Naive thymus-derived CD8-positive, alpha-beta T cell (primary cell): ENCODE measurements around the gene ASTN2. TPM values are rescaled to one million over a fixed set of nuclear protein-coding genes. Genes with fewer than 3 reads are reported as not detected.

Experiments used
- ATAC-seq, 2 donors: fragments of 150-1000 bp; cut with Tn5 transposase in 1 of 2; sonication (Bioruptor Pico), chemical (Tn5 transposase) in 1 of 2; 1 replicate in 1 of 2; 2 replicates in 1 of 2; pipeline ENCODE4 v1.10.0; 2021; ENCODE audit warnings: mild to moderate bottlenecking in 2 of 2, moderate library complexity in 2 of 2
- POLR2A ChIA-PET: fragments of 350-600 bp; sonication (Branson Sonifier 250); formaldehyde crosslinking; loops from one replicate; lab custom pipeline; 2021; ENCODE audit warnings: antibody characterized with exemption; lab: Charles Lee
- DNase-seq, 10 donors: peaks; one replicate each; pipeline versions ENCODE4 v3.0.0 to v3.0.0-alpha.2; 2020 to 2022
- H3K27ac Mint-ChIP-seq, 10 donors: one replicate each; pipeline ENCODE4 v1.8.0; 2020 to 2022; ENCODE audit warnings: mild to moderate bottlenecking in 10 of 10, mixed read lengths in 10 of 10, moderate library complexity in 4 of 10, inconsistent platforms in 1 of 10
- H3K27me3 Mint-ChIP-seq, 5 donors: one replicate each; pipeline ENCODE4 v1.8.0; 2021 to 2022; ENCODE audit warnings: mixed read lengths in 5 of 5
- H3K36me3 Mint-ChIP-seq, 3 donors: one replicate each; pipeline ENCODE4 v1.8.0; 2020 to 2022; ENCODE audit warnings: mixed read lengths in 3 of 3, mild to moderate bottlenecking in 2 of 3, inconsistent platforms in 1 of 3
- H3K4me1 Mint-ChIP-seq, 4 donors: one replicate each; pipeline ENCODE4 v1.8.0; 2021 to 2022; ENCODE audit warnings: mixed read lengths in 4 of 4
- H3K4me3 Mint-ChIP-seq, 10 donors: one replicate each; pipeline ENCODE4 v1.8.0; 2020 to 2022; ENCODE audit warnings: mild to moderate bottlenecking in 10 of 10, mixed read lengths in 10 of 10, moderate library complexity in 6 of 10, inconsistent platforms in 1 of 10
- H3K9me3 Mint-ChIP-seq, 9 donors: one replicate each; pipeline ENCODE4 v1.8.0; 2020 to 2022; ENCODE audit warnings: mixed read lengths in 9 of 9, mild to moderate bottlenecking in 3 of 9, inconsistent platforms in 1 of 9, moderate library complexity in 1 of 9
- polyA plus RNA-seq, 3 donors: library from polyadenylated mRNA; unstranded; fragments of 300-500 nt; fragmentation: Illumina TruSeq; gene quantifications; one replicate each; pipeline ENCODE4 v1.2.3, GENCODE V29; 2021
- total RNA-seq, 8 experiments: library from RNA in 2 of 8; stranded (reverse) in 2 of 8; gene quantifications; one replicate each; pipeline ENCODE4 v1.2.3 and lab custom pipeline; 2021 to 2026

Gene ASTN2
- total and polyA plus RNA-seq, 5 experiments from 2014 or later: 1.2 to 3.8 (median 3.2) TPM

- ATAC-seq (no peak), DNase-seq (no peak)
- H3K36me3 Mint-ChIP-seq: no peaks in the 10 kb centered on the region
- H3K4me3 Mint-ChIP-seq: no peak overlapping the region
- no peaks in the 10 kb centered on the region for H3K4me1 Mint-ChIP-seq
- H3K9me3 Mint-ChIP-seq: peaks cover 0 to 4% (median 0%) of the 10 kb centered on the region in 9 donors
- H3K27ac Mint-ChIP-seq: no peak overlapping the region
- POLR2A ChIA-PET: no interaction called here
- H3K27me3 Mint-ChIP-seq: peaks cover 0 to 6% (median under 1%) of the 10 kb centered on the region in 5 donors
Observed at GRCh38 chr9:116806075-116806474, 608.8 kb downstream of the ASTN2 start.

DNA sequence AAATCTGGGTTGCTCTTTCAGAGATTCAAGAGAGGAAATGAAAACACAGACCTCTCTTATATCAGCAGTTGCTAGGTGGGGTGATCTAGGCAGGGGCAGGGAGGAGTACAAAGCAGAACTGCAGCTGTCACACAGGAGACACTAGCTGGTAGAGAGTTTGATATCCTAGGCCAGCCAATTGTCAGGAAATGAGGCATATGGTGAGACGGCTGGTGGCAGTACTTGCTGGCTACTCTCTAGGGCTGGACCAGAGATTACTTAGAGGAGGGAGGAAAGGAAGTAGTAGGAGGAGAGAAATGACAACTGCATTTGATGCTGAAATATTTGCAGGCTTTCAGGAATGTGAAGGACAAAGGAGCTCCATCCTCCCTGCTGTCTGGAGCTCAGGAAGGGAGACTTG lies 614.0 kb downstream of the ASTN2 start:
- ATAC-seq (no peak), DNase-seq (no peak)
- H3K27me3 Mint-ChIP-seq: peaks cover 5 to 26% (median 8%) of the 10 kb centered on the region in 5 donors
- H3K36me3 Mint-ChIP-seq: no peaks in the 10 kb centered on the region
- POLR2A ChIA-PET: no interaction called here
- H3K4me3 Mint-ChIP-seq: no peak overlapping the region
- peaks cover 0 to 4% (median 0%) of the 10 kb centered on the region in 9 donors for H3K9me3 Mint-ChIP-seq
- H3K27ac Mint-ChIP-seq: no peak overlapping the region
- no peaks in the 10 kb centered on the region for H3K4me1 Mint-ChIP-seq

DNA sequence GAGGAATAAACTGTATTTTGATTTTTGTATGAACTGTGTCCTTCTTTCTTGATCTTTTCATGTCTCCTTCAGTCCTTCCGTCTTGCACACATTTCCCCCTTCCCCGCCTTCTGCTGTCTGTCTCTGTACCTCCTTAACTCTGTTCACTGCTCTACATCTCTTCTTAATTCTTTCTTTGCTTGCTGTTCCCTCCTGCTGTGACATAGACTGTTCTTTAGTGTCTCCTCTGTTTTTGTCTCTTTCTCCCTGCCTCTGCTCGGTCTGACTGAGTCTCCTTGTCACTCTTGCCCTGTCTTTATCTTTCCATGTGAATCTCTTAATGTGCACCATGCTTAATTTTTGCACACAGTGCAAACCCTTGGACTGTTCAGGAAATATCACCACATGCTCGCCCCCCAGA lies 614.8 kb downstream of the ASTN2 start:
- Mint-ChIP-seq H3K9me3 (peaks cover 0 to 4% (median 0%) of the 10 kb centered on the region in 9 donors), H3K36me3 (no peaks in the 10 kb centered on the region), H3K4me3 (no peak overlapping the region), H3K27me3 (peaks cover 5 to 31% (median 9%) of the 10 kb centered on the region in 5 donors), H3K27ac (no peak overlapping the region), H3K4me1 (no peaks in the 10 kb centered on the region)
- POLR2A ChIA-PET: no interaction called here
- no peak for DNase-seq
- ATAC-seq: no peak

DNA sequence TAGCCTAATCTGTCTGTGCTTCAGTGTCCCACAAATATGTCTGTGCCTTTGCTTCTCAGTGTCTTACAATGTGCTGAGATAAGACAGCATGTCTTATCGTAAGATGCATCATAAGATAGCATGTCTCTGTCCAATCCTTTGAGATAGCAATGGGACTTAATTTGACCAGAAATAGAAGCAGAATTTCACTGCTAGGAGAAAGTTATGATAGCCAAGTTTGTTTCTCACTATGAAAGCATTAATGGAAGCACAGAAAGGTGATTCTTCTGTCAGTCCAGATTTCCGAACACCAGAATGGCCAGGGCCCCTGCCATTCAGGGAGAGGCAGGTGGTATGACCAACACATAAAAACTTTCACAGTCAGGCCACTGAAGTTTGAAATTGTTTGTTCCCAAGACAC lies 616.3 kb downstream of the ASTN2 start:
- Mint-ChIP-seq H3K4me3 (no peak overlapping the region), H3K36me3 (no peaks in the 10 kb centered on the region), H3K9me3 (peaks cover 0 to 4% (median 0%) of the 10 kb centered on the region in 9 donors), H3K27ac (no peak overlapping the region), H3K27me3 (peaks cover 5 to 31% (median 11%) of the 10 kb centered on the region in 5 donors), H3K4me1 (no peaks in the 10 kb centered on the region)
- ATAC-seq (no peak), DNase-seq (no peak)
- POLR2A ChIA-PET: no interaction called here

DNA sequence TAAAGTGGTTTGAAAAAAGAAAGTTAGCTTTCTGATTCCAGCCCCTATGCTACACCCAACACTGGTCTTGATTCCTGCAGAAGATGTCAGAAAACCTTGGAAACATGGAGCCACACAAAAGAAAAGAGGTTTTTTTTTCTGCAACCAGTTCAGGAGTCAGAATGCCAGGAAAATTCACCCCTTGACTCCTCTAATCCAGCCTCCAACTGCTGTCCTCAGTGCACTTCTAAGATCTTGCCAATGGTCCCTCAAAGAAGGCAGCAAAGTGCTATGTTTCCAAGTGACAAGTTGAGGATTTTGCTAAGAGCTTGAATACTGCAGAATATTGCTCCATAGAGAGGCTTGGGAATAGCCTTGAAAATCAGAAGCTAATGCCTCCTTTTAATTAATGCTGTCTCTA lies 617.6 kb downstream of the ASTN2 start:
- no peaks in the 10 kb centered on the region for H3K36me3 Mint-ChIP-seq
- H3K27ac Mint-ChIP-seq: no peak overlapping the region
- POLR2A ChIA-PET: no interaction called here
- H3K4me1 Mint-ChIP-seq: no peaks in the 10 kb centered on the region
- H3K4me3 Mint-ChIP-seq: no peak overlapping the region
- H3K9me3 Mint-ChIP-seq: peaks cover 0 to 7% (median 0%) of the 10 kb centered on the region in 9 donors
- ATAC-seq: no peak
- H3K27me3 Mint-ChIP-seq: peaks cover 5 to 31% (median 11%) of the 10 kb centered on the region in 5 donors
- no peak for DNase-seq

DNA sequence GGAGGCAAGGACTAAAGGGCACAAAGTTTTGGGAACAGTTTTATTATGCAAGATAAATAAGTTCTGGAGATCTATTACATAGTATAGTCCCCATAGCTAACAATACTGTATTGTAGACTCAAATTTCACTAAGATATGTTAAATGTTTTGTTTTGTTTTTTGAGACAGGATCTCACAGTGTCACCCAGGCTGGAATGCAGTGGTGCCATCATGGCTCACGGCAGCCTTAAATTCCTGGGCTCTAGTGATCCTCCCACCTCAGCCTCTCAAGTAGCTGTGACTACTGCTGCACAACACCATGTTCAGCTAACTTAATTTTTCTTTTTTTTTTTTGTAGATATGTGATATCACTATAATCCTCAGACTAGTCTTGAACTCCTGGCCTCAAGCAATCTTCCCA lies 618.2 kb downstream of the ASTN2 start:
- Mint-ChIP-seq H3K9me3 (peaks cover 0 to 7% (median 0%) of the 10 kb centered on the region in 9 donors), H3K36me3 (no peaks in the 10 kb centered on the region), H3K4me1 (no peaks in the 10 kb centered on the region), H3K4me3 (no peak overlapping the region), H3K27me3 (peaks cover 5 to 31% (median 11%) of the 10 kb centered on the region in 5 donors), H3K27ac (no peak overlapping the region)
- no peak for DNase-seq
- POLR2A ChIA-PET: no interaction called here
- ATAC-seq: no peak

GRCh38 chr9:116795821-116796220 lies 619.0 kb downstream of the ASTN2 start:
- no peak overlapping the region for H3K4me3 Mint-ChIP-seq
- H3K9me3 Mint-ChIP-seq: peaks cover 0 to 5% (median 0%) of the 10 kb centered on the region in 9 donors
- no peak overlapping the region for H3K27ac Mint-ChIP-seq
- H3K27me3 Mint-ChIP-seq: peaks cover 2 to 26% (median 7%) of the 10 kb centered on the region in 5 donors
- ATAC-seq: no peak
- H3K4me1 Mint-ChIP-seq: no peaks in the 10 kb centered on the region
- H3K36me3 Mint-ChIP-seq: no peaks in the 10 kb centered on the region
- POLR2A ChIA-PET: no interaction called here
- no peak for DNase-seq

- H3K9me3 Mint-ChIP-seq: peaks cover 0 to 4% (median 0%) of the 10 kb centered on the region in 9 donors
- ATAC-seq: no peak
- no peak overlapping the region for H3K27ac Mint-ChIP-seq
- H3K4me1 Mint-ChIP-seq: no peaks in the 10 kb centered on the region
- H3K4me3 Mint-ChIP-seq: no peak overlapping the region
- DNase-seq: no peak
- POLR2A ChIA-PET: no interaction called here
- no peaks in the 10 kb centered on the region for H3K36me3 Mint-ChIP-seq
- H3K27me3 Mint-ChIP-seq: peaks cover 3 to 13% (median 7%) of the 10 kb centered on the region in 5 donors
Observed at GRCh38 chr9:116792271-116792670, 622.6 kb downstream of the ASTN2 start.

DNA sequence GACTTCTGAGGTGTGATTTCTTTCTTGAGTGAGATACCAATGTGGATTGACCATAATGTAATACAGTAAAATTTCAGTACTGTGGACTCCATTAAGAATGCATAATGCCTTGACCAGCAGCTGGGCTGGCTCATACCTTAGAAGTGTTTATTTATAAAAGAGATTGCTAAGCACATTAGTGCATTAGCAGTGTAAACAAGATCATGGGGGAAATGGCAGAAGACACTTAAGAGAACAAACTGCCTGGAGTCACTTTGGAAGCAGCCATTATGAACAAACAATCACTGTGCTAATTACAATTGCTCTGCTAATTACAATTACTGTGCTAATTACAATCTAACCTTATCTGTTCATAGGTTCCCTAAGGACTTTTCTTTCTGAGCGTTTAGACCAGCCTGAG lies 623.5 kb downstream of the ASTN2 start:
- DNase-seq: no peak
- Mint-ChIP-seq H3K27ac (no peak overlapping the region), H3K36me3 (no peaks in the 10 kb centered on the region), H3K27me3 (peaks cover 3 to 13% (median 5%) of the 10 kb centered on the region in 5 donors), H3K9me3 (peaks cover 0 to 4% (median 0%) of the 10 kb centered on the region in 9 donors), H3K4me1 (no peaks in the 10 kb centered on the region), H3K4me3 (no peak overlapping the region)
- POLR2A ChIA-PET: no interaction called here
- ATAC-seq: no peak

GRCh38 chr9:116789081-116789480 lies 625.8 kb downstream of the ASTN2 start:
- H3K4me3 Mint-ChIP-seq: no peak overlapping the region
- ATAC-seq (no peak), DNase-seq (no peak)
- H3K4me1 Mint-ChIP-seq: no peaks in the 10 kb centered on the region
- H3K9me3 Mint-ChIP-seq: peaks cover 0 to 4% (median 0%) of the 10 kb centered on the region in 9 donors
- H3K27me3 Mint-ChIP-seq: peaks cover 1 to 24% (median 16%) of the 10 kb centered on the region in 5 donors
- no peaks in the 10 kb centered on the region for H3K36me3 Mint-ChIP-seq
- POLR2A ChIA-PET: no interaction called here
- H3K27ac Mint-ChIP-seq: no peak overlapping the region

GRCh38 chr9:116786737-116787136 lies 628.1 kb downstream of the ASTN2 start:
- peaks cover 0 to 28% (median 18%) of the 10 kb centered on the region in 5 donors for H3K27me3 Mint-ChIP-seq
- no peak overlapping the region for H3K27ac Mint-ChIP-seq
- no peak for ATAC-seq
- peaks cover 0 to 2% (median 0%) of the 10 kb centered on the region in 9 donors for H3K9me3 Mint-ChIP-seq
- H3K4me1 Mint-ChIP-seq: no peaks in the 10 kb centered on the region
- no peaks in the 10 kb centered on the region for H3K36me3 Mint-ChIP-seq
- DNase-seq: no peak
- no peak overlapping the region for H3K4me3 Mint-ChIP-seq
- POLR2A ChIA-PET: no interaction called here

GRCh38 chr9:116777116-116777515 lies 637.7 kb downstream of the ASTN2 start:
- no peak for DNase-seq
- ATAC-seq: no peak
- Mint-ChIP-seq H3K4me1 (no peaks in the 10 kb centered on the region), H3K27ac (no peak overlapping the region), H3K36me3 (peaks cover 0 to 6% (median 0%) of the 10 kb centered on the region in 3 donors), H3K4me3 (no peak overlapping the region), H3K27me3 (peaks cover 0 to 12% (median 10%) of the 10 kb centered on the region in 5 donors), H3K9me3 (peaks cover 0 to 13% (median 9%) of the 10 kb centered on the region in 9 donors)
- POLR2A ChIA-PET: no interaction called here

DNA sequence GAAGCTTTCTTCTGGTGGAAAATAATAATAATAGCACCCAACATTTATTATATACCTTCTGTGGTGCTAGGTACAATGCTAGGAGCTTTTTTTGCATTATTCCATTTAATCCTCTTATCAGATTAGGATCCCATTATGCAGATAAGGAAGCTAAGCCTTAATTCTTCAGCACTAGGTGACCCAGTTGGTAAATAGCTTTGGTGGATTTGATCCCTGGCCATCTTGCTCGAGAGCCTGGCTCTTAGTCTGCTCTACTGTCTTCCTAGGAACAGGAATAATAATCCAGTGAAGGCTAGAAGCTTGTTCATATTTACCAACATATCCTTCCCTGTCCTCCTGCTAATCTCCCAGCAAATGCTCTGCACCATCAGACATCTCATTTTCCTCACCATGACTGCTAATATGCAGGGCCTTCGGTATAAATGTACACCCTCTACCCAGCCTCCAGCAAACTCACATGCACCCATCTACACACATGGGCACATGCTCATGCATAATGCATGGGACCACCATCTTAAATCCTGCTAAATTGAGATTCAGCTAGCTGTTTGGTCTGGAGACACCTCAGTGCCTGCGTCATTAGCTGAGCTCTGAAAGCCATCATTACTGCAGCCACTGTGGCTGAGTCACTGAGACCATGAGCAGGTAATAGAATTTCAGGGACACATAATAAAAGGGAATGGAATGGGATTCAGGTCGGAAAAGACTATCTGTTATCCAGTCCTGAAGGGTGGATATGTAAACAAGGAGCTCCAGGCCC lies 640.3 kb downstream of the ASTN2 start:
- Mint-ChIP-seq H3K27me3 (peaks cover 0 to 15% (median 8%) of the 10 kb centered on the region in 5 donors), H3K27ac (no peak overlapping the region), H3K36me3 (peaks cover 0 to 2% (median 0%) of the 10 kb centered on the region in 3 donors), H3K4me3 (no peak overlapping the region), H3K4me1 (no peaks in the 10 kb centered on the region), H3K9me3 (peaks cover 0 to 8% (median 6%) of the 10 kb centered on the region in 9 donors)
- DNase-seq (no peak), ATAC-seq (no peak)
- POLR2A ChIA-PET: no interaction called here
